Measurements from ENCODE around the gene HOXD10.

HOXD10 gene

GRCh38 chr2:176115883-176116813 lies at the start of gene HOXD10:
Gene HOXD10, plus strand, starts transcription at chr2:176116778. Its CDS starts 56 bp downstream, at chr2:176116834.
- DNase-seq: no peak

GRCh38 chr2:176067589-176068418 lies 48.8 kb upstream of the HOXD10 start:
- no peak for DNase-seq

- DNase-seq: no peak
Observed at GRCh38 chr2:176068419-176068832, 48.2 kb upstream of the HOXD10 start.

GRCh38 chr2:176071330-176072291 lies 45.0 kb upstream of the HOXD10 start:
- no peak for DNase-seq

- no peak for DNase-seq
Observed at GRCh38 chr2:176072292-176072669, 44.3 kb upstream of the HOXD10 start.

GRCh38 chr2:176072951-176073904 lies 43.4 kb upstream of the HOXD10 start:
- DNase-seq: no peak

- DNase-seq: no peak
Observed at GRCh38 chr2:176074919-176075425, 41.6 kb upstream of the HOXD10 start.

GRCh38 chr2:176075481-176075880 lies 41.1 kb upstream of the HOXD10 start:
- no peak for DNase-seq

GRCh38 chr2:176076063-176076462 lies 40.5 kb upstream of the HOXD10 start:
- DNase-seq: no peak

GRCh38 chr2:176076796-176077195 lies 39.8 kb upstream of the HOXD10 start:
- no peak for DNase-seq

GRCh38 chr2:176078541-176079284 lies 37.9 kb upstream of the HOXD10 start:
- DNase-seq: no peak

GRCh38 chr2:176079285-176079830 lies 37.2 kb upstream of the HOXD10 start:
- DNase-seq: no peak

- peak; percentile 40 for DNase-seq
Observed at GRCh38 chr2:176079831-176080539, 36.6 kb upstream of the HOXD10 start.

- no peak for DNase-seq
Observed at GRCh38 chr2:176080540-176081375, 35.8 kb upstream of the HOXD10 start.

GRCh38 chr2:176081376-176081836 lies 35.2 kb upstream of the HOXD10 start:
- DNase-seq: no peak

- DNase-seq: no peak
Observed at GRCh38 chr2:176081837-176082524, 34.6 kb upstream of the HOXD10 start.

- DNase-seq: no peak
Observed at GRCh38 chr2:176082525-176082823, 34.1 kb upstream of the HOXD10 start.

All from activated CD4-positive, alpha-beta T cell treated with anti-CD3 and anti-CD28 coated beads, Interleukin-2, amount 50 U/mL, for 16 hours (primary cell).